ENCODE results near the gene PRODH2. TPM values are rescaled to one million over a fixed set of nuclear protein-coding genes. Genes with fewer than 3 reads are reported as not detected.

The PRODH2 gene
- total and polyA plus RNA-seq, 2 donors (not counting 3 experiments of a cell fraction or from before 2014, with no cell fraction given), result not detected

DNA sequence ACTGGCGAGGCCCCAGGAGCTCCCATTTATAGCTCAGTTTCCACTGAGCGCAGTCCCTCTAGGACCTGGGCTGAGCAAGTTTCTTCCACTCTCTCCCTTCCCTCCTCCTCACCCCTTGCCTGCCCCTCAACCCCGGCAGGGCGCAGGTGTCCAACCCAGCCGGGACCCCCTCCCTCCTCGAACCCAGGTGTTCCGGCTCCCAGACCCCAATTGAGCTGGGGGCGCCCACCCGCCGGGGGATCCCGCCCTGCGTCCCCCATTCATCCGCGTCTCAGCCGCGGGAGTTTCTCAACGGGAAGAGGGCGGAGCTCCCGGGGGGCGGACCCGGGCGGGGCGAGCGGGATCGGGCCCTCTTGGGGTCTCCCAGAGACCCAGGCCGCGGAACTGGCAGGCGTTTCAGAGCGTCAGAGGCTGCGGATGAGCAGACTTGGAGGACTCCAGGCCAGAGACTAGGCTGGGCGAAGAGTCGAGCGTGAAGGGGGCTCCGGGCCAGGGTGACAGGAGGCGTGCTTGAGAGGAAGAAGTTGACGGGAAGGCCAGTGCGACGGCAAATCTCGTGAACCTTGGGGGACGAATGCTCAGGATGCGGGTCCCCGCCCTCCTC is 44.0 kb upstream of the PRODH2 start, which contains the start of gene KIRREL2:
TSS of gene KIRREL2 (plus strand) at position 366 of the 604 bp plus-strand sequence. CDS start at position 575, 209 bp downstream.
- TF ChIP-seq, protein P1, sequence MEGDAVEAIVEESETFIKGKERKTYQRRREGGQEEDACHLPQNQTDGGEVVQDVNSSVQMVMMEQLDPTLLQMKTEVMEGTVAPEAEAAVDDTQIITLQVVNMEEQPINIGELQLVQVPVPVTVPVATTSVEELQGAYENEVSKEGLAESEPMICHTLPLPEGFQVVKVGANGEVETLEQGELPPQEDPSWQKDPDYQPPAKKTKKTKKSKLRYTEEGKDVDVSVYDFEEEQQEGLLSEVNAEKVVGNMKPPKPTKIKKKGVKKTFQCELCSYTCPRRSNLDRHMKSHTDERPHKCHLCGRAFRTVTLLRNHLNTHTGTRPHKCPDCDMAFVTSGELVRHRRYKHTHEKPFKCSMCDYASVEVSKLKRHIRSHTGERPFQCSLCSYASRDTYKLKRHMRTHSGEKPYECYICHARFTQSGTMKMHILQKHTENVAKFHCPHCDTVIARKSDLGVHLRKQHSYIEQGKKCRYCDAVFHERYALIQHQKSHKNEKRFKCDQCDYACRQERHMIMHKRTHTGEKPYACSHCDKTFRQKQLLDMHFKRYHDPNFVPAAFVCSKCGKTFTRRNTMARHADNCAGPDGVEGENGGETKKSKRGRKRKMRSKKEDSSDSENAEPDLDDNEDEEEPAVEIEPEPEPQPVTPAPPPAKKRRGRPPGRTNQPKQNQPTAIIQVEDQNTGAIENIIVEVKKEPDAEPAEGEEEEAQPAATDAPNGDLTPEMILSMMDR (IDR thresholded peaks at IDR 0.05; ENCODE audit: extremely low read depth in 1 of 2, insufficient read depth in 1 of 2, low read depth in 1 of 2, low read length in 2 of 2), result no peak
- H3K9me3 ChIP-seq (replicated peaks; ENCODE audit: control insufficient read depth, insufficient read depth, low read length), result no peaks in the 10 kb centered on the region
- no peaks in the 10 kb centered on the region for H4K20me1 ChIP-seq (replicated peaks; ENCODE audit: control insufficient read depth, extremely low read depth, insufficient read depth, low read length)
- no TSS peak for BruUV-seq (replicated peaks)
- ChIA-PET CTCF (interaction anchor here (1.0 kb wide), 1 partner anchor 75 kb away, joined by 3 read pairs; no protein-coding TSS in a partner anchor), POLR2A (no interaction called here)
- H3K9me1 ChIP-seq (replicated peaks; ENCODE audit: control insufficient read depth, extremely low read depth, insufficient read depth, low read length), result no peaks in the 10 kb centered on the region
- FAIRE-seq (peak; percentile 33), DNase-seq (ENCODE audit: low read depth, low spot score) (no peak)
- peaks cover 31 to 50% of the 10 kb centered on the region in 2 experiments for H3K27me3 ChIP-seq (ENCODE audit: control insufficient read depth in 2 of 2, insufficient read depth in 2 of 2, low read length in 2 of 2)
- H3K27ac ChIP-seq (ENCODE audit: insufficient read depth, low read depth, low read length), result no peak within 1 kb of the TSS
- H3K9ac ChIP-seq (replicated peaks; ENCODE audit: extremely low read depth, insufficient read depth, low read length), result no peak within 1 kb of the TSS
- dilution Hi-C loops (cut with MboI; ENCODE audit: extremely low pct_ligation_motif_present, low sequenced_read_pairs), result no loop called here
- H3K4me1 ChIP-seq (ENCODE audit: control insufficient read depth, extremely low read depth, insufficient read depth, low read length), result no peaks in the 10 kb centered on the region
- peak within 1 kb of the TSS in 1 of 3 experiments; percentile 22 for H3K4me3 ChIP-seq (replicated peaks in 1 of 3; ENCODE audit: insufficient read depth in 1 of 3, low read depth in 1 of 3, low read length in 3 of 3)
- peak within 1 kb of the TSS; percentile 30 for H3K4me2 ChIP-seq (ENCODE audit: insufficient read depth, low read length)
- peak within 1 kb of the TSS; percentile 31 for H2AFZ ChIP-seq (ENCODE audit: low read depth, low read length)
- intact Hi-C loops (cut with micrococcal nuclease), result no loop called here
- no peaks in the 10 kb centered on the region for H3K79me2 ChIP-seq (ENCODE audit: control insufficient read depth, insufficient read depth, low read length)
- no peaks in the 10 kb centered on the region for H3K36me3 ChIP-seq (ENCODE audit: control insufficient read depth in 2 of 2, extremely low read depth in 1 of 2, insufficient read depth in 2 of 2, low read length in 2 of 2)

DNA sequence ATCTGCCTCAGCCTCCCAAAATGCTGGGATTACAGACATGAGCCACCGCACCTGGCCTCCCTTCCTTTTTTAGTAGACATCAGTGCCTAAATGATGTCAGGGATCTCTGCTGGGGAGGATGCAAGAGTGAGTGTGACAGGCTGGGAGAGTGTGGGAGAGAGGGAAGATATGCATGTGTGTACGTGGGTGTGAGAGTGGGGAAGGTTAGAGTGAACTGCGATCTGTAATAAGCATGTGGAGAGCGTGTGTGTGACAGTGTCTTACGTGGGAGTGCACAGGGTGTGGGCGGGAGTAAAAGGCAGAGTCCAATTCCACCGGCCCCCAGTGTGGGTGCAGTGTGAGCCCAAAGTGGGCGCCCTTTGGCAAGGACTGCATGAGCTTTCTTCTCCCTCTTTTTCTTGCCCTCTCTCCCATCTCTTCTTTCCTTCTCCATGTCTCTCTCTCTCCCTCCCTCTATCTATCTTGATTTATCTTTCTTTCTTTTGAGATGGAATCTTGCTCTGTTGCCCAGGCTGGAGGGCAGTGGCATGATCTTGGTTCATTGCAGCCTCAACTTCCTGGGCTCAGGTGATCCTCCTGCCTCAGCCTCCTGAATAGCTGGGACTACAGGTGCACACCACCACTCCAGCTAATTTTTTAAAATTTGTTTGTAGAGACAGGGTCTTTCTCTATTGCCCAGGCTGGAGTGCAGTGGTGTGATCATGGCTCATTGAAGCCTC is 40.6 kb upstream of the PRODH2 start:
- FAIRE-seq (no peak), DNase-seq (ENCODE audit: low read depth, low spot score) (no peak)
- Histone ChIP-seq H3K9me1 (replicated peaks; ENCODE audit: control insufficient read depth, extremely low read depth, insufficient read depth, low read length) (no peaks in the 10 kb centered on the region), H3K9me3 (replicated peaks; ENCODE audit: control insufficient read depth, insufficient read depth, low read length) (no peaks in the 10 kb centered on the region), H3K36me3 (ENCODE audit: control insufficient read depth in 2 of 2, extremely low read depth in 1 of 2, insufficient read depth in 2 of 2, low read length in 2 of 2) (no peaks in the 10 kb centered on the region), H4K20me1 (replicated peaks; ENCODE audit: control insufficient read depth, extremely low read depth, insufficient read depth, low read length) (no peaks in the 10 kb centered on the region), H3K79me2 (ENCODE audit: control insufficient read depth, insufficient read depth, low read length) (no peaks in the 10 kb centered on the region), H2AFZ (ENCODE audit: low read depth, low read length) (no peak overlapping the region), H3K9ac (replicated peaks; ENCODE audit: extremely low read depth, insufficient read depth, low read length) (no peak overlapping the region), H3K27me3 (ENCODE audit: control insufficient read depth in 2 of 2, insufficient read depth in 2 of 2, low read length in 2 of 2) (peaks cover 10 to 28% of the 10 kb centered on the region in 2 experiments), H3K27ac (ENCODE audit: insufficient read depth, low read depth, low read length) (no peak overlapping the region), H3K4me1 (ENCODE audit: control insufficient read depth, extremely low read depth, insufficient read depth, low read length) (no peaks in the 10 kb centered on the region), H3K4me2 (ENCODE audit: insufficient read depth, low read length) (no peak overlapping the region), H3K4me3 (replicated peaks in 1 of 3; ENCODE audit: insufficient read depth in 1 of 3, low read depth in 1 of 3, low read length in 3 of 3) (no peak overlapping the region)
- no TSS peak for BruUV-seq (replicated peaks)
- dilution Hi-C loops (cut with MboI; ENCODE audit: extremely low pct_ligation_motif_present, low sequenced_read_pairs), result no loop called here
- CTCF ChIA-PET, result no interaction called here
- intact Hi-C loops (cut with micrococcal nuclease), result no loop called here
- POLR2A ChIA-PET, result no interaction called here
- no peak for TF ChIP-seq GATA2 (IDR thresholded peaks at IDR 0.05; ENCODE audit: insufficient read depth, insufficient read length, low read depth, low read length)
- TF ChIP-seq, protein P2, sequence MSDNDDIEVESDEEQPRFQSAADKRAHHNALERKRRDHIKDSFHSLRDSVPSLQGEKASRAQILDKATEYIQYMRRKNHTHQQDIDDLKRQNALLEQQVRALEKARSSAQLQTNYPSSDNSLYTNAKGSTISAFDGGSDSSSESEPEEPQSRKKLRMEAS (IDR thresholded peaks at IDR 0.05; ENCODE audit: insufficient read depth, insufficient read length), result no peak
- no peak for TF ChIP-seq POLR2A (IDR thresholded peaks at IDR 0.05; ENCODE audit: low read depth, low read length)
- TF ChIP-seq, protein P1 (IDR thresholded peaks at IDR 0.05; ENCODE audit: extremely low read depth in 1 of 2, insufficient read depth in 1 of 2, low read depth in 1 of 2, low read length in 2 of 2), result no peak
- TF ChIP-seq FOS (IDR thresholded peaks at IDR 0.05; ENCODE audit: borderline replicate concordance, insufficient read depth, low read length), result no peak
- no peak for TF ChIP-seq POLR2AphosphoS5 (IDR thresholded peaks at IDR 0.05; ENCODE audit: insufficient read depth, low read depth, low read length)
- no peak for TF ChIP-seq MYC (IDR thresholded peaks at IDR 0.05; ENCODE audit: low read depth, low read length)
- TF ChIP-seq JUN (IDR thresholded peaks at IDR 0.05; ENCODE audit: borderline replicate concordance, insufficient read depth, insufficient read length, low read depth), result no peak
- TF ChIP-seq EZH2 (IDR thresholded peaks at IDR 0.05; ENCODE audit: borderline replicate concordance, low read depth, low read length, severe bottlenecking), result no peak

Measured in endothelial cell of umbilical vein (primary cell).